ENCODE data around the gene ZNF816. TPM values are rescaled to one million over a fixed set of nuclear protein-coding genes. Genes with fewer than 3 reads are reported as not detected.
A peak's percentile ranks its signal among the peaks of the same experiment; 100 is the strongest.
"Not testable (repeated sequence)": the region's sequence is repeated elsewhere in the genome, so short reads cannot be mapped to it uniquely, and the experiment has no call there.

Gene ZNF816
- total RNA-seq, 4 donors from 2014 or later = 3.1 to 25.4 (median 11.9) TPM

GRCh38 chr19:52936954-52937325, 25.7 kb downstream of the ZNF816 start:
- TF ChIP-seq POLR2A (IDR thresholded peaks at IDR 0.05) (no peak), CTCF (IDR thresholded peaks at IDR 0.05) (no peak)
- intact Hi-C loops (cut with DNase I; ENCODE audit: low total_unique reads) = no loop called here
- no peak for DNase-seq
- Histone ChIP-seq H3K9me3 (no peaks in the 10 kb centered on the region), H3K4me1 (no peaks in the 10 kb centered on the region), H3K36me3 (no peaks in the 10 kb centered on the region), H3K27me3 (no peaks in the 10 kb centered on the region), H3K4me3 (no peak overlapping the region), H3K27ac (no peak overlapping the region)

- no peak overlapping the region for H3K4me3 ChIP-seq
- no peaks in the 10 kb centered on the region for H3K4me1 ChIP-seq
- TF ChIP-seq CTCF (IDR thresholded peaks at IDR 0.05) (no peak), POLR2A (IDR thresholded peaks at IDR 0.05) (no peak)
- intact Hi-C loops (cut with DNase I; ENCODE audit: low total_unique reads) = no loop called here
- H3K27ac ChIP-seq = no peak overlapping the region
- no peaks in the 10 kb centered on the region for H3K9me3 ChIP-seq
- no peaks in the 10 kb centered on the region for H3K27me3 ChIP-seq
- no peaks in the 10 kb centered on the region for H3K36me3 ChIP-seq
- no peak for DNase-seq
These were observed 26.3 kb downstream of the ZNF816 start for GRCh38 chr19:52936151-52936953.

GRCh38 chr19:52935434-52935833, 27.2 kb downstream of the ZNF816 start:
- intact Hi-C loops (cut with DNase I; ENCODE audit: low total_unique reads) = no loop called here
- no peaks in the 10 kb centered on the region for H3K27me3 ChIP-seq
- no peaks in the 10 kb centered on the region for H3K36me3 ChIP-seq
- DNase-seq = no peak
- H3K9me3 ChIP-seq = no peaks in the 10 kb centered on the region
- no peak for TF ChIP-seq POLR2A (IDR thresholded peaks at IDR 0.05)
- H3K4me3 ChIP-seq = no peak overlapping the region
- H3K27ac ChIP-seq = no peak overlapping the region
- no peaks in the 10 kb centered on the region for H3K4me1 ChIP-seq

GRCh38 chr19:52924641-52925040, 38.0 kb downstream of the ZNF816 start:
- H3K9me3 ChIP-seq; H3K36me3 ChIP-seq; H3K4me1 ChIP-seq; DNase-seq; intact Hi-C loops (cut with DNase I; ENCODE audit: low total_unique reads); H3K4me3 ChIP-seq; H3K27me3 ChIP-seq: not testable (repeated sequence)
- peak overlapping the region in 1 of 2 donors; percentile 74 for H3K27ac ChIP-seq

GRCh38 chr19:52923778-52924593, 38.7 kb downstream of the ZNF816 start:
- intact Hi-C loops (cut with DNase I; ENCODE audit: low total_unique reads) = no loop called here
- TF ChIP-seq CTCF (IDR thresholded peaks at IDR 0.05) = no peak
- TF ChIP-seq POLR2A (IDR thresholded peaks at IDR 0.05) = no peak
- H3K27me3 ChIP-seq = no peaks in the 10 kb centered on the region
- H3K36me3 ChIP-seq = no peaks in the 10 kb centered on the region
- peak overlapping the region; percentile 74 to 89 for H3K27ac ChIP-seq
- peak; percentile 38 to 52 for DNase-seq
- peak overlapping the region; percentile 65 to 78 for H3K4me3 ChIP-seq
- peaks cover 0 to 3% of the 10 kb centered on the region in 2 donors for H3K4me1 ChIP-seq
- no peaks in the 10 kb centered on the region for H3K9me3 ChIP-seq
